MM.1S (cell line): ENCODE measurements around the gene GALNTL6.

Source experiments
- DNase-seq: peaks from one replicate; pipeline ENCODE4 v3.0.0-alpha.2; 2015
- H2AFZ ChIP-seq: fragments of 300-600 bp; sonication (generic); 2 replicates; pipeline ENCODE4 v1.6.0; 2016; ENCODE audit warnings: antibody characterized with exemption, low read length
- H3F3A ChIP-seq: fragments of 300-600 bp; sonication (generic); 2 replicates; pipeline ENCODE4 v1.6.1; 2016; ENCODE audit warnings: mild to moderate bottlenecking, antibody characterized with exemption, low read length, moderate library complexity, mixed read lengths; ENCODE audit not compliant: insufficient read depth
- H3K27ac ChIP-seq: fragments of 300-600 bp; sonication (generic); 2 replicates; pipeline ENCODE4 v1.5.1; 2016; ENCODE audit warnings: mild to moderate bottlenecking, low read length
- H3K27me3 ChIP-seq: fragments of 300-600 bp; sonication (generic); replicated peaks from 2 replicates; pipeline ENCODE4 v1.6.0; 2016; ENCODE audit warnings: low read length; ENCODE audit not compliant: insufficient read depth
- H3K36me3 ChIP-seq: fragments of 300-600 bp; sonication (generic); replicated peaks from 2 replicates; pipeline ENCODE4 v1.6.1; 2016; ENCODE audit warnings: mild to moderate bottlenecking, low read length, mixed read lengths; ENCODE audit not compliant: insufficient read depth
- H3K4me1 ChIP-seq: fragments of 300-600 bp; sonication (generic); 2 replicates; pipeline ENCODE4 v1.6.1; 2016; ENCODE audit warnings: low read length, mixed read lengths
- H3K4me2 ChIP-seq: fragments of 300-600 bp; sonication (generic); 2 replicates; pipeline ENCODE4 v1.6.0; 2016; ENCODE audit warnings: low read depth, low read length
- H3K4me3 ChIP-seq: fragments of 300-600 bp; sonication (generic); 2 replicates; pipeline ENCODE4 v1.5.1; 2016; ENCODE audit warnings: low read length, mixed read lengths
- H3K79me2 ChIP-seq: fragments of 300-600 bp; sonication (generic); 2 replicates; pipeline ENCODE4 v1.6.1; 2016; ENCODE audit warnings: mixed run types, low read length, mixed read lengths
- H3K9ac ChIP-seq: fragments of 300-600 bp; sonication (generic); 2 replicates; pipeline ENCODE4 v1.6.1; 2016; ENCODE audit warnings: low read length, mixed read lengths
- H3K9me2 ChIP-seq: fragments of 300-600 bp; sonication (generic); replicated peaks from 2 replicates; pipeline ENCODE4 v1.6.1; 2016; ENCODE audit warnings: mild to moderate bottlenecking, low read length, mixed read lengths; ENCODE audit not compliant: insufficient read depth
- H3K9me3 ChIP-seq: fragments of 300-600 bp; sonication (generic); replicated peaks from 2 replicates; pipeline ENCODE4 v1.6.1; 2016; ENCODE audit warnings: mild to moderate bottlenecking, low read length, mixed read lengths; ENCODE audit not compliant: insufficient read depth
- H4K20me1 ChIP-seq: fragments of 300-600 bp; sonication (generic); 2 replicates; pipeline ENCODE4 v1.6.1; 2016; ENCODE audit warnings: mild to moderate bottlenecking, low read length, moderate library complexity, mixed read lengths; ENCODE audit not compliant: insufficient read depth
- EZH2 ChIP-seq: fragments of 300-600 bp; sonication (generic); optimal IDR thresholded peaks from 2 replicates; pipeline ENCODE3; 2017; ENCODE audit warnings: low read depth, mild to moderate bottlenecking, antibody characterized with exemption, low read length, mixed read lengths
- EZH2phosphoT487 ChIP-seq: fragments of 300-600 bp; sonication (generic); IDR thresholded peaks from 2 replicates; pipeline ENCODE4 v1.6.1; 2018; ENCODE audit warnings: antibody characterized with exemption, low read length
- TF ChIP-seq, protein P1 (sequence below): fragments of 300-600 bp; sonication (generic); IDR thresholded peaks from 2 replicates; pipeline ENCODE4 v1.5.1; 2016; ENCODE audit warnings: antibody characterized with exemption, low read length, mixed read lengths

Gene GALNTL6

DNA sequence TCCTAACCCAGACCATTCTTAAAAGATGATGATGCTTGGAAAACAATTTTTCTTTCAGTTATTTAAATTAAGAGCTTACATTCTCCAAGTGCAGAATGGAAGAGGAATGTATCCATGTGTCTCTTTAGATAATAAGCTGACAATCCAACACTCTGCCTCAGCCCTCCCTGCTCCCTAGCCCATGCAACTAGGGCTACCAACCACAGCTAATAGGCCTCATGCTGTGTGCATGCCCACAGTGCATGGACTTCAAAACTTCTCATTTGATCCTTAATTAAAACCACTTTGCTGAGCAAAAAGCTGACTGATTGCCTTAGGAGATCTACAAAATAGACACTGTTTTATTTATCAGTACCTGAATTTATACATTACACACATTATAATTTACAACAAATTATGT, 473.9 kb downstream of the GALNTL6 start:
- Histone ChIP-seq H3K27me3 (no peaks in the 10 kb centered on the region), H3F3A (no peaks in the 10 kb centered on the region), H3K9ac (no peak overlapping the region), H3K36me3 (no peaks in the 10 kb centered on the region), H3K4me2 (no peak overlapping the region), H3K4me1 (no peaks in the 10 kb centered on the region), H3K4me3 (no peak overlapping the region), H2AFZ (no peak overlapping the region), H4K20me1 (no peaks in the 10 kb centered on the region), H3K9me2 (no peaks in the 10 kb centered on the region), H3K9me3 (no peaks in the 10 kb centered on the region), H3K27ac (no peak overlapping the region), H3K79me2 (no peaks in the 10 kb centered on the region)
- no peak for DNase-seq
- TF ChIP-seq, protein P1, sequence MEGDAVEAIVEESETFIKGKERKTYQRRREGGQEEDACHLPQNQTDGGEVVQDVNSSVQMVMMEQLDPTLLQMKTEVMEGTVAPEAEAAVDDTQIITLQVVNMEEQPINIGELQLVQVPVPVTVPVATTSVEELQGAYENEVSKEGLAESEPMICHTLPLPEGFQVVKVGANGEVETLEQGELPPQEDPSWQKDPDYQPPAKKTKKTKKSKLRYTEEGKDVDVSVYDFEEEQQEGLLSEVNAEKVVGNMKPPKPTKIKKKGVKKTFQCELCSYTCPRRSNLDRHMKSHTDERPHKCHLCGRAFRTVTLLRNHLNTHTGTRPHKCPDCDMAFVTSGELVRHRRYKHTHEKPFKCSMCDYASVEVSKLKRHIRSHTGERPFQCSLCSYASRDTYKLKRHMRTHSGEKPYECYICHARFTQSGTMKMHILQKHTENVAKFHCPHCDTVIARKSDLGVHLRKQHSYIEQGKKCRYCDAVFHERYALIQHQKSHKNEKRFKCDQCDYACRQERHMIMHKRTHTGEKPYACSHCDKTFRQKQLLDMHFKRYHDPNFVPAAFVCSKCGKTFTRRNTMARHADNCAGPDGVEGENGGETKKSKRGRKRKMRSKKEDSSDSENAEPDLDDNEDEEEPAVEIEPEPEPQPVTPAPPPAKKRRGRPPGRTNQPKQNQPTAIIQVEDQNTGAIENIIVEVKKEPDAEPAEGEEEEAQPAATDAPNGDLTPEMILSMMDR, result no peak
- TF ChIP-seq EZH2 (no peak), EZH2phosphoT487 (no peak)

DNA sequence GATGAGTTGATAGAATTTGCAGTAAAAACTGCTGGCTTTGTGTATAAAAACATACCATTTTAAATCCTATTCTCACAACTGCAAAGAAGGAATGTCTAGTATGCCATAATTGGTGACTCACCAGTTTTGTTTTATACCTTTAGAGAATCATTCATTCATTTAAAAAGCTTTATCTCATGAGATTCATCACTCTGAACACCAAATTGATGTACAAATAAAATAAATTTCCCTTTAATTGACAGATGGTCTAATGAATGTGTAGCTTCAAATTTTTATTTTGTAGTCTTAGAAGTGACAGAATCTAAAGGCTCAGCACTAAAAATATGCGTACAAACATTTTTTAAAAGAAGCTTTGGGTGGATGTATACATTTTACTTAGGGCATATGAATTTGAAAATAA, 492.5 kb downstream of the GALNTL6 start:
- Histone ChIP-seq H3K9me2 (no peaks in the 10 kb centered on the region), H3K36me3 (no peaks in the 10 kb centered on the region), H3K79me2 (no peaks in the 10 kb centered on the region), H3K4me1 (no peaks in the 10 kb centered on the region), H3K4me3 (no peak overlapping the region), H3K27ac (no peak overlapping the region), H3K4me2 (no peak overlapping the region), H3K9me3 (no peaks in the 10 kb centered on the region), H3F3A (no peaks in the 10 kb centered on the region), H3K27me3 (no peaks in the 10 kb centered on the region), H4K20me1 (no peaks in the 10 kb centered on the region), H2AFZ (no peak overlapping the region), H3K9ac (no peak overlapping the region)
- no peak for DNase-seq
- no peak for TF ChIP-seq EZH2
- TF ChIP-seq EZH2phosphoT487, result no peak
- TF ChIP-seq, protein P1, result no peak

DNA sequence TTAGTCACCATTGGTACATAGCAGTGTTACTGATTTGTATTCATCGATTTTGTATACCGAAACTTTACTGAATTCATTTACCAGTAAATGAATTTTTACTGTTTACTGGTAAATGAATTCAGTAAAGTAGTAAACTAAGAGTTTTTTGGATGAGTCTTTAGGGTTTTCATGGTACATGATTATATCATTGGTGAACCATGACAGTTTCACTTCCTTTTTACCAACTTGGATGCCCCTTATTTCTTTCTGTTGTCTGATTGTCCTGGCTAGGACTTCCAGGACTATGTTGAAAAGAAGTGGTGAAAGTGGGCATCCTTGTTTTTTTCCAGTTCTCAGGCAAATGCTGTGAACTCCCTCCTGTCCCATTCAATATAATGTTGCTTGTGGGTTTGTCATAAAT, 494.9 kb downstream of the GALNTL6 start:
- H3K27ac ChIP-seq, result no peak overlapping the region
- DNase-seq, result no peak
- H4K20me1 ChIP-seq, result no peaks in the 10 kb centered on the region
- no peaks in the 10 kb centered on the region for H3K27me3 ChIP-seq
- no peaks in the 10 kb centered on the region for H3K36me3 ChIP-seq
- H3F3A ChIP-seq, result no peaks in the 10 kb centered on the region
- no peaks in the 10 kb centered on the region for H3K9me3 ChIP-seq
- H3K79me2 ChIP-seq, result no peaks in the 10 kb centered on the region
- H3K9me2 ChIP-seq, result no peaks in the 10 kb centered on the region
- H2AFZ ChIP-seq, result no peak overlapping the region
- no peak overlapping the region for H3K9ac ChIP-seq
- no peak overlapping the region for H3K4me2 ChIP-seq
- TF ChIP-seq EZH2phosphoT487 (no peak), EZH2 (no peak)
- TF ChIP-seq, protein P1, result no peak
- no peaks in the 10 kb centered on the region for H3K4me1 ChIP-seq
- no peak overlapping the region for H3K4me3 ChIP-seq
